Measurements from ENCODE around the gene CNGA3. TPM values are rescaled to one million over a fixed set of nuclear protein-coding genes. Genes with fewer than 3 reads are reported as not detected.

CNGA3 gene
- total and polyA plus RNA-seq, 2 experiments from 2014 or later, result not detected

DNA sequence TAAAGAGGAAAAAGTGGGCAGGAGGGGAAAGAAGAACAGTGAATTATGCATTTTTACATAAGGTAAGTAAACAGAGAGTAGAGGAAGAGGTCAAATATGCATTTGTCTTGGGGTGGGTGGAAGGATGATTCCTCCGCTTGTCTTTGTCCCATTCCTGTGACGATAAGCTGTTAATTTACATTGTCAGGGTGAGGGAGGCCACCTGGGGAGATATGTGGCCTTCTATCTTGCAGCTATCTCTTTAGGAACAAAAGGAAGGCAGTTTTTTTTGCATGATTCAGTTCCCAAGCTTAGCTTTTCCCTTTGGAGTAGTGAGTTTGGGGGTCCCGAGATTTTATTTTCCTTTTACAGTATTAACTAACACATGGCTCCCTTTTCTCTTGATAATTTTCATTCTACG, 96.2 kb downstream of the CNGA3 start:
- Mint-ChIP-seq H3K36me3 (ENCODE audit: low read depth) (peaks cover 7% of the 10 kb centered on the region; the same call in 1 of the 3 replicates), H3K4me1 (peaks cover 52% of the 10 kb centered on the region), H3K9me3 (peaks cover 10% of the 10 kb centered on the region), H3K27me3 (ENCODE audit: insufficient read depth, low read depth, poor library complexity) (peaks cover 4% of the 10 kb centered on the region), H3K27ac (peak overlapping the region; percentile 2; the same call in 1 of the 2 replicates), H3K4me3 (peak overlapping the region; percentile 5; the same call in 1 of the 3 replicates)
- Histone ChIP-seq H3K79me2 (replicated peaks; ENCODE audit: insufficient read depth) (peaks cover 24% of the 10 kb centered on the region), H3F3A (replicated peaks; ENCODE audit: low read depth) (no peaks in the 10 kb centered on the region), H4K20me1 (replicated peaks; ENCODE audit: insufficient read depth) (peaks cover 6% of the 10 kb centered on the region), H3K27ac (ENCODE audit: low read depth) (peak overlapping the region; percentile 68; the same call in 1 of the 2 replicates), H3K4me3 (0 out of 2 replicates have a peak overlapping the region, but pooled peaks have one; percentile 1), H3K4me2 (peak overlapping the region; percentile 37; the same call in 1 of the 2 replicates), H3K9me2 (ENCODE audit: insufficient read depth) (no peaks in the 10 kb centered on the region), H3K36me3 (ENCODE audit: insufficient read depth) (no peaks in the 10 kb centered on the region), H2AFZ (no peak overlapping the region), H3K27me3 (ENCODE audit: insufficient read depth) (no peaks in the 10 kb centered on the region), H3K4me1 (ENCODE audit: insufficient read depth) (peaks cover 43% of the 10 kb centered on the region)
- ATAC-seq, result no peak
- DNase-seq (ENCODE audit: low spot score), result peak; percentile 42
- TF ChIP-seq, protein P1, sequence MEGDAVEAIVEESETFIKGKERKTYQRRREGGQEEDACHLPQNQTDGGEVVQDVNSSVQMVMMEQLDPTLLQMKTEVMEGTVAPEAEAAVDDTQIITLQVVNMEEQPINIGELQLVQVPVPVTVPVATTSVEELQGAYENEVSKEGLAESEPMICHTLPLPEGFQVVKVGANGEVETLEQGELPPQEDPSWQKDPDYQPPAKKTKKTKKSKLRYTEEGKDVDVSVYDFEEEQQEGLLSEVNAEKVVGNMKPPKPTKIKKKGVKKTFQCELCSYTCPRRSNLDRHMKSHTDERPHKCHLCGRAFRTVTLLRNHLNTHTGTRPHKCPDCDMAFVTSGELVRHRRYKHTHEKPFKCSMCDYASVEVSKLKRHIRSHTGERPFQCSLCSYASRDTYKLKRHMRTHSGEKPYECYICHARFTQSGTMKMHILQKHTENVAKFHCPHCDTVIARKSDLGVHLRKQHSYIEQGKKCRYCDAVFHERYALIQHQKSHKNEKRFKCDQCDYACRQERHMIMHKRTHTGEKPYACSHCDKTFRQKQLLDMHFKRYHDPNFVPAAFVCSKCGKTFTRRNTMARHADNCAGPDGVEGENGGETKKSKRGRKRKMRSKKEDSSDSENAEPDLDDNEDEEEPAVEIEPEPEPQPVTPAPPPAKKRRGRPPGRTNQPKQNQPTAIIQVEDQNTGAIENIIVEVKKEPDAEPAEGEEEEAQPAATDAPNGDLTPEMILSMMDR (conservative IDR thresholded peaks at IDR 0.05; ENCODE audit: low read depth in 2 of 2), result no peak
- no peak for TF ChIP-seq EZH2phosphoT487 (IDR thresholded peaks at IDR 0.05; ENCODE audit: unreplicated experiment)
- TF ChIP-seq JUNB (IDR thresholded peaks at IDR 0.05; ENCODE audit: unreplicated experiment), result no peak
- TF ChIP-seq, protein P2, sequence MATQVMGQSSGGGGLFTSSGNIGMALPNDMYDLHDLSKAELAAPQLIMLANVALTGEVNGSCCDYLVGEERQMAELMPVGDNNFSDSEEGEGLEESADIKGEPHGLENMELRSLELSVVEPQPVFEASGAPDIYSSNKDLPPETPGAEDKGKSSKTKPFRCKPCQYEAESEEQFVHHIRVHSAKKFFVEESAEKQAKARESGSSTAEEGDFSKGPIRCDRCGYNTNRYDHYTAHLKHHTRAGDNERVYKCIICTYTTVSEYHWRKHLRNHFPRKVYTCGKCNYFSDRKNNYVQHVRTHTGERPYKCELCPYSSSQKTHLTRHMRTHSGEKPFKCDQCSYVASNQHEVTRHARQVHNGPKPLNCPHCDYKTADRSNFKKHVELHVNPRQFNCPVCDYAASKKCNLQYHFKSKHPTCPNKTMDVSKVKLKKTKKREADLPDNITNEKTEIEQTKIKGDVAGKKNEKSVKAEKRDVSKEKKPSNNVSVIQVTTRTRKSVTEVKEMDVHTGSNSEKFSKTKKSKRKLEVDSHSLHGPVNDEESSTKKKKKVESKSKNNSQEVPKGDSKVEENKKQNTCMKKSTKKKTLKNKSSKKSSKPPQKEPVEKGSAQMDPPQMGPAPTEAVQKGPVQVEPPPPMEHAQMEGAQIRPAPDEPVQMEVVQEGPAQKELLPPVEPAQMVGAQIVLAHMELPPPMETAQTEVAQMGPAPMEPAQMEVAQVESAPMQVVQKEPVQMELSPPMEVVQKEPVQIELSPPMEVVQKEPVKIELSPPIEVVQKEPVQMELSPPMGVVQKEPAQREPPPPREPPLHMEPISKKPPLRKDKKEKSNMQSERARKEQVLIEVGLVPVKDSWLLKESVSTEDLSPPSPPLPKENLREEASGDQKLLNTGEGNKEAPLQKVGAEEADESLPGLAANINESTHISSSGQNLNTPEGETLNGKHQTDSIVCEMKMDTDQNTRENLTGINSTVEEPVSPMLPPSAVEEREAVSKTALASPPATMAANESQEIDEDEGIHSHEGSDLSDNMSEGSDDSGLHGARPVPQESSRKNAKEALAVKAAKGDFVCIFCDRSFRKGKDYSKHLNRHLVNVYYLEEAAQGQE (IDR thresholded peaks at IDR 0.05; ENCODE audit: unreplicated experiment), result no peak
- no peak for TF ChIP-seq EZH2 (IDR thresholded peaks at IDR 0.05; ENCODE audit: low read depth, unreplicated experiment)
- TF ChIP-seq, protein P3, sequence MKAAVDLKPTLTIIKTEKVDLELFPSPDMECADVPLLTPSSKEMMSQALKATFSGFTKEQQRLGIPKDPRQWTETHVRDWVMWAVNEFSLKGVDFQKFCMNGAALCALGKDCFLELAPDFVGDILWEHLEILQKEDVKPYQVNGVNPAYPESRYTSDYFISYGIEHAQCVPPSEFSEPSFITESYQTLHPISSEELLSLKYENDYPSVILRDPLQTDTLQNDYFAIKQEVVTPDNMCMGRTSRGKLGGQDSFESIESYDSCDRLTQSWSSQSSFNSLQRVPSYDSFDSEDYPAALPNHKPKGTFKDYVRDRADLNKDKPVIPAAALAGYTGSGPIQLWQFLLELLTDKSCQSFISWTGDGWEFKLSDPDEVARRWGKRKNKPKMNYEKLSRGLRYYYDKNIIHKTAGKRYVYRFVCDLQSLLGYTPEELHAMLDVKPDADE (IDR thresholded peaks at IDR 0.05), result no peak
- TF ChIP-seq CREB1 (CRISPR knock-in tag; IDR thresholded peaks at IDR 0.05; ENCODE audit: low read depth), result no peak

Data from GM23338 (cell line).